Amniotic epithelial cell (primary cell): ENCODE measurements around the gene DNLZ.

Experiments
- DNase-seq: peaks from one replicate; pipeline ENCODE4 v3.0.0-alpha.2; 2010; ENCODE audit warnings: low read depth

The DNLZ gene

DNA sequence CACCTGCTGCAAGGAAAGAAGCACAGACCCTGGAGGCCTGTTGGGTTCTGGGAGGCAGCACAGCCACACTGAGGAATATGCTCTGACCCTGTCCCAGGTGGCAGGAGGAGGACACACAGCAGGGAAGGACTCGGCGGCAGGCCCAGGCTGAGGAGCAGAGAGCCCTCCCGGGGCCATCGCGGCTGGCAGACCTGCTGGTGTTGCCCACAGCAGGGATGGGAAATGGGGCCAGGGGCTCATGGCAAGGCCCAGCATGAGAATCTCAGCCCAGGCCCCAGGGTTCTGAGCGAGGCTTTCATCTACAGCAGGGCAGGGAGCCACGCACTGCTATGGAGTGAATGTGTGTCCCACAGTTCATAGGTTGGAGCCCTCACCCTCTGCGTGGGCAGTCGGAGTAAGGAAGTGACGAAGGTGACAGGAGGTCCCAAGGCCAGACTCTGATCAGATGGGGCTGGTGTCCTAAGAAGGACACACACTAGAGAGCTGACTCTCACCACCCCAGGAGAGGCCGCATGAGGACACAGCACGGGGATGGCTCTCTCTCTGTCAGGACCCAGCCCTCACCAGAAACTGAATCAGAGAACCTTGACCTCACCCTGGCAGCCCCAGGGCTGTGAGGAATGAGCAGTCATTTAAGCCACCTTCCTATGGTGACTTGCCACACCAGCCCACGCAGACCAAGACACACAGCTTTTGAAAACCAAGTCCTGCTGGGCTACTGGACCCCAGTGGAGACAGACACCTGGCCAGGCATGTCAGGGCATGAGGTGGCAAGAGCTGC lies 46.5 kb downstream of the DNLZ start:
- DNase-seq = no peak

DNA sequence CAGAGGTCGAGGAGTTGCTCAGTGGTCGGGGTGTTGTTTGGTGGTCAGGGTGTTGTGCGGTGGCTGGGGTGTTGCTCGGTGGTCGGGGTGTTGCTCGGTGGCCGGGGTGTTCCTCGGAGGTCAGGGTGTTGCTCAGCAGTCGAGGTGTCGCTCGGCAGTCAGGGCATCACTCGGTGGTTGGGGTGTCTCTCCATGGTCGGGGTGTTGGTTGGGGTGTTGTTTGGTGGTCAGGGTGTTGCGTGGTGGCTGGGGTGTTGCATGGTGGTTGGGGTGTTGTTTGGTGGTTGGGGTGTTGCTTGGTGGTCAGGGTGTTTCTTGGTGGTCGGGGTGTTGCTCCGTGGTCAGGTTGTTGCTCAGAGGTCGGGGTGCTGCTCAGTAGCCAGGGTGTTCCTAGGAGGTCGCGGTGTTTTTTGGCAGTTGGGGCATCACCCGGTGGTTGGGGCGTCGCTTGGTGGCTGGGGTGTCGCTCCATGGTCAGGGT lies 47.2 kb downstream of the DNLZ start:
- no peak for DNase-seq

GRCh38 chr9:136314944-136315343 lies 48.6 kb downstream of the DNLZ start:
- no peak for DNase-seq

GRCh38 chr9:136314056-136314416 lies 49.5 kb downstream of the DNLZ start:
- DNase-seq = no peak

DNA sequence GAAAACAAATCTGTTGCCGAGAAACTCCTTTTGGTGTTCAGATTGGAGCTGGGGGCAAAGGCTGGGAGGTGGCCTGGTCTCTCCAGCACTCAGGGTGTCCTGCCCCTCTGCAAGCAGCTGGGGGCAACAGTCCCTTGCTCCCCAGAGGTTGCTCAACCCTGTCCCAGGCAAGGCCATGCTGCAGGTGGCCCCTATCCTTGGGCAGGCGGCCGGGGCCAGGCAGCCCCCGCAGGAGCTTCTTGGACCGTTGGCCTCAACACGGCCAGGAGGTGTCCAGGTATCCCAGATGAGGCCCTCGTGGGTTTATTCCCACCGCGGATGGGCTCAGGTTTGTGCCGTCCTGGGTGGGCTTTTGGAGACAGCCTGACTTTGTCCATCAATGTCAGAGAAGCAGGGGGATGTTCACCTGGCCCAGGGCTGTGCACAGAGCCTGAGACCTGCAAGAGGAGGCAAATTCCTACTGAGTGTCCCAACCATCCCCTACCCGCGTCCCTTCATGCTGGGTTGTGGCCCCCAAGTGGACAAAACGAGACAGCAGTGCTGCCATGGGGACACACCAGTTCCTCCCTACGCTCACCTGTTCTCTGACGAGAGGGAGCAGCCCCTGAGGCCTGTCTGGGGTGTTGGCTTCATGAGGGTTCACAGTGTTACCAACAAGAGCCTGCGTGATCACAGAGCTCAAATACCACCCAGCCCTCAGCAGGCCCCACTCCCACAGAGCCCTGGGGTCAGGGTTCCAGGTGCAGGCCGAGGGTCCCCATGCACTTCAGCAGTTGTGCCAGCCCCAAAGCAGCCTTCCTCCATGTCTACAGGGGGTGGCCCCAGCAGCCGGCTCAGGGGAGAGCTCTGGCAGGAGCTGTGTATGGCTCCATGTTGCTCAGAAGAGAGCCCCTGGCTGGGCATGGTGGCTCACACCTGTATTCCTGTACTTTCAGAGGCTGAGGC lies 50.2 kb downstream of the DNLZ start:
- DNase-seq = no peak

DNA sequence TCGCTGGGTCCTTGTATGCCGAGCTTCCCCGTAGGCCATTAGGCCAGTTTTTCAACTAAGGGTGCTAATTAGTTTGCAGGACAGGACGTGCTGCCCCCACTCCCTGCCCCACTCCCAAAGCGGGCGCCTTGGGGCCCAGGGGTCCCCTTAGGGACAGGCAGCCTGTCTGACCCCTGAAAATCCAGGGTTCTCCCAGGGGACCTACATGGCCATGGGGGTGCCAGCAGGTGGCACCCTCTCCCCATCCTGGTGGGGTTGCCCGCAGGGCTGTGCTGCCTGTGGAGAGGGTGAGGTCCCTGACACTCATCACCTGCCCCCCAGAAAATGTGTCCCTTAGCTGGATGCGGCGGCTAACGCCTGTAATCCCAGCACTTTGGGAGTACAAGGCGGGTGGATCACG lies 51.1 kb downstream of the DNLZ start:
- DNase-seq = peak; percentile 40

DNA sequence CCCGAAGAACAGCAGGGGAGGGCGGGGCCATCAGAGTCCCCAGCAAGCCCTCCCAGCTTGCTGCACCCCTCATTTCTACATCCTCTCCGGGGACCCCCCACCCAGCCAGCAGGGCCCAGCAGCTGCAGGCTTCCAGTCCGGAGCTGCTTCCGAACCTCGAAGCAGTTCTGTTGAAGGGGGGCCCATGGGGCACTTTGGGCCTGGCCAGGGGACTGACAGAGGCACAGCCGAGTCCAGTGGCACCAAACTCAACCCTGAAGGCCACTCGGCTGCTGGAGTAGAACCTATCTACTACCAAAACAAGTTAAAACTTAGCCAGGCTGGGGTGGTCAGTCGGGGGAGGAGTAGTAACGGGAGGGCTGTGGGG lies 51.6 kb downstream of the DNLZ start:
- DNase-seq = no peak

DNA sequence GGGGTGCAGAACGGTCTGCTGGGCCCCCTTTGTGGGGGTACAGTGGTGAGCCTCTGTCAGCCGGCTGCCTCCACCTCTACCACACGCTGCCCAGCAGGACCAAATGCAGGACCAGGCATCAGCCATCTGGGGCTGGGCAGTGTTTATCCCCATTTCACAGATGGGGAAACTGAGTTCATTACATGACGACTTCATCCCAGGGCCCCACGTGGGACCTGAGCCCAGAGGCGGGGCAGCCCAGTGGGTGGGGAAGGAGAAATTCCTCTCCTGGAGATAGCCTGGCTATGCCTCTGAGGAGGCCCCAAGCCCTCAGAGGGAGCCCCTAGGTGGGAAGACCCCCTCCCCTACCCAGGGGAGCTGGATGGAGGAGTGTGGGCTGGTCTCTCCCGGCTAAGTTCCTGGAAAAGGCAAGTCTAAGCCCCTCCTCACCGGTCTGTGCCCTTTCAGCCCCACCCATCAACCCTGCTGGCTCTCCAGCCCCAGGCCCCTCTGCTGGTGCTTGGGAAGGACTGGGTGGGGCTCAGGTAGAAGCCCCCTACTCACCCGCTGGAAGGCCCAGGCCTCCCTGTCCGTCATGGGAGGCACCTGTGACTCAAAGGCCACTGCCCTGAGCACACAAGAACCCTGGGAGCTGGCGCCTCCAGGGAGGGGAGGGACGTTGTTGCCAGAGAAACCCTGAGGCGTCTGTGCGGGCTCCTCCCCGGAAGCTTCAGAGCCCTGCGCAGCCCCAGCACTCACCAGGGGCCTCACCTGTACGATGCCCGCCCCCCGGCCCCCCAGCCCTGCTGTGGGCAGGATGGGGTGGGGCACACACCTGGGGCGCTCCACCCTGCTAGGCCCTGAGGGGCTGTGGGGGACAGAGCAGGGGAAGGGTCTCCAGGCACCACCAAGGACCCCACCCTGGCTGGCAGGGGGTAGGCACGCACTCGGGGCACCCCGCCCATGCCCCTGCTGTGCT lies 52.2 kb downstream of the DNLZ start:
- no peak for DNase-seq

DNA sequence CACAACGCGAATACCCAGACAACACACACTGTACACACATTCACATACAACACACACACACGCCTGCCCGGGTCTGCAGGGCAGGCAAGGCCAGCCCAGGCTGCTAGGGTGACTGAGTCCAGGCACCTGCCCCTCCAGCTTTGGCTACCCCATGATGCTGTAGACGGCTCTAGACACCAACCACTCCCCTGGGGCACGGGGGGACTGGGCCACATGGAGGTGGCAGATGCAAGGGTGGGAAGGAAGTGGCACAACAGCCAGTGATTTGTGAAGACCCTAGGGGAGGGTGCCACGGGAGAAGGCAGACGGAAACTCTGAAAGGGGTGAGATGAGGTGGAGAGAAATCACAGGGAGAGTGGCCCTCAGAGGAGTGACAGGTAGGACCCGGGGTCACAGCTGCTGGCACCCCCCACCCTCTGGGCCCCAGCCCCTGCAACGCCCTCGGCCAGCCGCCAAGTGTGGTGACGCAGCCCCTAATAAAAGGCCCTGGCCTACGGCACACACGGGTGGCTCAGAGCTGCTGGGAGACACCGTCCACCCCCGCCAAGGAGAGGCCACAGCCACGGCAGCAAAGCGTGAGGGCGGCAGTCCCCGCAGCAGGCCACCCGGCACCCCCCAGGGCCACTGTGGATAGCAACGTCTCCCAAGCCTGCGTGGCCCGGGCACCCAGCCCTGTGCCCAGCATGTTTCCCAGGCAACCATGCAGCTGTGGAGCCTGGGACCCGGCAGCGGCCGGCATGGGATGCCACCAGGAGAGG lies 53.1 kb downstream of the DNLZ start:
- no peak for DNase-seq

DNA sequence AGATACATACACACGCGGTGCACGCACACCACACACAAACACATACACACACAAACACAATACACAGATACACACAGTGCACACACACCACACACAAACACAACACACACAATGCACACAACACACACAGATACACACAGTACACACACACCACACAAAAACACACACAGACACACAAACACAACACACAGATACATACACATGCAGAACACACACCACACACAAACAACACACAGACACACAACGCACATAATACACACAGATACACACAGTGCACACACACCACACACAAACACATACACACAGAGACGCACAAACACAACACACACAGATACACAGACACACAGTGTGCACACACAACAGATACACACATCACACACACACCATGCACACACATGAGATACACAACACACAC lies 53.7 kb downstream of the DNLZ start:
- DNase-seq = no peak
